Activated naive CD4-positive, alpha-beta T cell treated with anti-CD3 and anti-CD28 coated beads, Interleukin-2, amount 50 U/mL, for 72 hours (primary cell): ENCODE results near the gene PRCD. TPM values are rescaled to one million over a fixed set of nuclear protein-coding genes. Genes with fewer than 3 reads are reported as not detected.

ENCODE experiments used
- ATAC-seq, 2 donors: fragments of 150-1000 bp; cut with Tn5 transposase; 2 replicates each; pipeline ENCODE4 v1.10.0; 2021; ENCODE audit warnings: mild to moderate bottlenecking in 2 of 2, moderate library complexity in 2 of 2
- DNase-seq, 2 donors: peaks; one replicate each; pipeline ENCODE4 v3.0.0; 2021 to 2022; ENCODE audit warnings: low spot score in 2 of 2
- H3K27ac Mint-ChIP-seq, 2 donors: one replicate each; pipeline ENCODE4 v1.8.0; 2022; ENCODE audit warnings: mild to moderate bottlenecking in 2 of 2, mixed read lengths in 2 of 2
- H3K36me3 Mint-ChIP-seq, 2 donors: one replicate each; pipeline ENCODE4 v1.8.0; 2022; ENCODE audit warnings: mixed read lengths in 2 of 2
- H3K9me3 Mint-ChIP-seq, 2 donors: one replicate each; pipeline ENCODE4 v1.8.0; 2022; ENCODE audit warnings: mixed read lengths in 2 of 2
- total RNA-seq, 2 donors: library from RNA; stranded (reverse); gene quantifications; one replicate each; pipeline ENCODE4 v1.2.3, GENCODE V29; 2022

The PRCD gene
- total RNA-seq, 2 donors from 2014 or later, result not detected

DNA sequence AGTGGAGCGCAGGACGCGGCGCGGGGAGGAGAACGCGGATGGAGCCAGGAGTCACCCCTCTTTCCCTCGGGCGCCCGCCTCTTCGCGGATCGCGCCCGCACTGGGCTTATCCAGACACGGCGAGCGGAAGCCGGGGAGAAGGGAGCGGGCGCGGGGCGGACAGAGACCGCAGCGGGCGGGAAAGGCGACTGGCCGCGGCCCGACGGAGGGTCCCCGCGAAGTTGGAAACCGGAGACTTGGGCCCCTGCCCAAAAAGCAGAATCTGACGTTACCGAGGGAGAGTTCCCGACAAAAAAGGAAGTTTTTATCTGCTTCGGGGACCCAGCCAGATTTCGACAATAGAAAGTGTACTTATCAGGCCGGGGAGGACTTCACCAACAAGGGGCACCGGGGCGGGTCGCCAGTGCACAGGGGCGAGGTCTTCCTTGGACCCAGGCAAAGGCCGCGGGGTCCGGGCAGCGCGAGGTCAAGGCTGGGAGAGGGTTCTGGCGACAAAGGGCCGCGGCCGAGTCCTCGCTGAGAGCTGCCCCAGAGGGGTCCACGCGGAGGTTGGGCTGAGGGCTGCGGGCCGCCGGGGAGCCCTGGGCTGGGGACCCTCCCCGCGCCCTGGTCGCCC, 45.3 kb downstream of the PRCD start:
- DNase-seq (no peak), ATAC-seq (peak; percentile 33 to 39)
- H3K9me3 Mint-ChIP-seq, result no peaks in the 10 kb centered on the region
- no peak overlapping the region for H3K27ac Mint-ChIP-seq
- H3K36me3 Mint-ChIP-seq, result peaks cover 0 to 20% of the 10 kb centered on the region in 2 donors

DNA sequence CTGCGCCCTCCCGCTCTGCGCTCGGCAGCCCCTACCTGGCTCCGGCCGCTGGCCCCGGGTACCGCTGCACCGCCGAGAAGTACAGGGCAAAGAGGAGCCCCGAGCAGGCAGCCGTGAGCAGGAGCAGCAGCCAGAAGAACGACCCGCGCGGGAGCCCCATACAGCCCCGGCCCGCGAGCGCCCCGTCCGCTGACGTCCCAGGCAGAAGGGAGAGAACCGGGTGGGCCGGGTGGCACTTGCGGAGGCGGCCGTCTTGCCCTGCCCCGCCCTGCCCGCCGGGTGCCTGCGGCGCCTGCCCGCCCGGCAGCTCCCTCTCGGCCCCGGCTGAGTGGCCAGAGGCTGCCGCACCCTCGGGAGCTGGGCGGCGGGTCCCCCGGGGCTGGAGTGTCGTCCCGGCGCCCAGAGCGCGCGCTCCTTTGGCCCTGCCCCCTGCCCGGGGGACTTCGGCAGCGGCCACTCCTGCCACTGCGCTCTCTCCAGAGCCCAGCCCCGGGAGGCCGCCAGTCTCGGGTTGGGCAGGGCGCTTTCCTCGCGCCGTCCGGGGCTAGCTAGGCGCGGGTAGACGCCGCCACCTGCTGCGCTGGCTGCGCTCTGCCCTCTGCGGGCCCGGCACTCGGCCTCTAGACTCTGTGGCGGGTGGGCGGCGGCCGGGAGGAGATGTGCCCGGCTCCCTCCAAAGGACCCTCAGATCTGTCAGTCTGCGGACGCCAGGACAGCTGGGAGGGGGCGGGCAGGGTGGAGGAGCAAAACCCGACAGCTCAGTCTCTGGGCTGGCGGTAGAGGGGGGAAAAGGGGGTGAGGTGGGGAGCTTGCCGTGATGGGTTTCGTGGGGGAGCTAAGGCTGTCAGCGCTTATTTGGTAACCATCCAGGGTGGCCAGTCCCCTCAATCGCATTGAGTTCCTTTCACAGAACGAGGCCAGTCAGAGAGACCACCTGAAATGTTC, 46.1 kb downstream of the PRCD start, which contains the start of gene ST6GALNAC2:
Gene ST6GALNAC2 (minus strand): TSS at position 212 of the 945 bp plus-strand sequence. CDS start 52 bp downstream, at position 160.
- ATAC-seq, result peak; percentile 72 to 86
- Mint-ChIP-seq H3K27ac (no peak within 1 kb of the TSS), H3K36me3 (peaks cover 0 to 20% of the 10 kb centered on the region in 2 donors), H3K9me3 (no peaks in the 10 kb centered on the region)
- peak in 1 of 2 donors; percentile 49 for DNase-seq

DNA sequence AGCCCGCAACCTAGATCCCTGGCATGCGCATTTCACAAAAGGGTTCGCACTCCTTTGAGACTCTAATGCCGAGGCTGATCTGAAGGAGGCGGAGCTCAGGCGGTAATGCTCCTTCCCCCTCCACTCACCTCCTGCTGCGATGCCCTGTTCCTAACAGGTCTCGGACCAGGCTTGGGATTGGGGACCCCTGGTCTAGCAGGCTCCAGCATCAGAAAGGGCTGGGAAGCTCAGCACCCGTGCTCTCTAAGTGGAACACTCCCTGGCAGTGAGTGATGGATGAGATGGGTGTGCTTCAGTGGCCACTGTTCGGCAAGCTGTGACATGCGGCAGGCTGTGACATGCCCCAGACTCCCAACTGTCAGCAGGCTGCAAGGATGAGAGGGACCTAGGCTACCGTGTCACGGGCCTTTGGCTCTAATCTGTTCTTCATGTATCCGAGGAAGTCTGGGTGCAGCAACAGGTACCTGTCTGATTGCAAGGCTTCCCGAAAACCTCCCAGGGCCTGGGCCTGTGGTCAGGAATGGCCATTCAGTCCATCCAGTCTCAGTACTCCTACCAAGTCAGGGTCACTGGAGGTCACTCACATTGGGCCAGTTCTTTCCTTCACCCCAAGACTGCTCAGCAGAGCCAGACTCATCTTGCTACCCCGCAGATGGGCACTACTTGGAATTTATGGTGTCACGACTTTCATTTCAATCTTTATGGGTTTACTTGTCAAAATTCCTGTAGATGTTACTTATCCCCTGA, 47.1 kb downstream of the PRCD start:
- ATAC-seq, result no peak
- no peak overlapping the region for H3K27ac Mint-ChIP-seq

DNA sequence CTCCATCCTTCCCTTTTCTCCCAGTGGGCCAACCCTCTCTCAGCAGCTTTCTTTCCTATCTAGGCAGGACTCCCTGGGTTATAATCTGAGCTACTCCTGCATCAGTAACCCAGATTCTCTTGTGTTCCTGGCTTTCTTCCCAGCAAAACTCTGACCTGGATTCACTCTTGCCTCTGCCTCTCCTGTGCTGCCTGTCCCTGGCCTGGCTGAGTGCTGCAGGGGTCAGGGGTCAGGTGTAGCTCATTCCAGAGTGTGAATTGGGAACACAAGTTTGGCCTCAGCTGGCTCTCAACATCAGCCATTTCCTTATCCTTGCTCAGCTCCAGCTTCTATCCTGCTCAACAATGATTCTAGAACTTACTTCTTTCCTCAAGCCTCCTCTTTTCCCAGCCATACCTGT, 48.3 kb downstream of the PRCD start:
- no peak for ATAC-seq
- peaks cover 0 to 20% of the 10 kb centered on the region in 2 donors for H3K36me3 Mint-ChIP-seq

More for the DNA sequence above, 47.1 kb downstream of the PRCD start:
- H3K9me3 Mint-ChIP-seq, result no peaks in the 10 kb centered on the region
- DNase-seq, result no peak
- H3K36me3 Mint-ChIP-seq, result peaks cover 0 to 20% of the 10 kb centered on the region in 2 donors

DNA sequence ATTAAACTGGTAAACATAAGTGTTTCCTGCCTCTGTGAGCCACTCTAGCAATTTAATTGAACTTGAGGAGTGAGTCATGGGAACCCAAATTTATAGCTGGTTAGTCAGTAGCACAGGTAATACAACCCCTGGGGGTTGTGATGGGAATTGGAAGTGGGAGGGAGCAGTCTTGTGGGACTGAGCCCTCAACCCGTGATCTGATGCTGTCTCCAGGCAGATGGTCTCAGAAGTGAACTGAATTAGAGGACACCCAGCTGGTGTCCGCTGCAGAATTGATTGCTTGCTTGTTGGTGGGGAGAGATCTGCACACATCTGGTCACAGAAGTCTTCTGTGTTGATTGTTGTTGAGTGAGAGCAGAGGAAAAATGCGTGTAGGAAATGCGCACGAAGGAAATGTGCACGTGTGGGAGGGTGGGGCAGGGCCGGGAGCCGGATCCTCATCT, 53.6 kb downstream of the PRCD start:
- Mint-ChIP-seq H3K36me3 (peaks cover 0 to 10% of the 10 kb centered on the region in 2 donors), H3K27ac (no peak overlapping the region), H3K9me3 (no peaks in the 10 kb centered on the region)
- DNase-seq (no peak), ATAC-seq (no peak)

More for the DNA sequence above, 48.3 kb downstream of the PRCD start:
- H3K9me3 Mint-ChIP-seq, result no peaks in the 10 kb centered on the region
- DNase-seq, result no peak
- H3K27ac Mint-ChIP-seq, result no peak overlapping the region

DNA sequence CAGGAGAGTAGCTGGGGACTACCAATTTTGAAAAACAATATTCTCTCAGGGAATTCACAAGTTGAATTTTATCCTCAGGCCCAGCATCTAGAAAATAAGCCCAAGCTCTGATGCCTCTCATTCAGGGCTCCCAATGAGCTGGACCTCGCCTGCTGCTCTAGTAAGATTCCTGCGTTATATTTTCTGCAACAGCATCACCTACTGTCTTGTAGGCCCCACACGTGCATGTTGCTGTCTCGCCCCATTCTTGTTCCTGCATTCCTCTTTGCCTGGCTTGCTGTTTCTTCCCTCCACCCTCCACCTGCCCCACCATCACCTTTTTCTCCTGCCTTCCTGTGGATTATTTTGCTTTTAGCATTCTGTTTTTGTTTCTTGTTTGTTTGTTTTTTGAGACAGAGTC, 54.1 kb downstream of the PRCD start:
- no peak for ATAC-seq
- Mint-ChIP-seq H3K9me3 (no peaks in the 10 kb centered on the region), H3K27ac (no peak overlapping the region)

DNA sequence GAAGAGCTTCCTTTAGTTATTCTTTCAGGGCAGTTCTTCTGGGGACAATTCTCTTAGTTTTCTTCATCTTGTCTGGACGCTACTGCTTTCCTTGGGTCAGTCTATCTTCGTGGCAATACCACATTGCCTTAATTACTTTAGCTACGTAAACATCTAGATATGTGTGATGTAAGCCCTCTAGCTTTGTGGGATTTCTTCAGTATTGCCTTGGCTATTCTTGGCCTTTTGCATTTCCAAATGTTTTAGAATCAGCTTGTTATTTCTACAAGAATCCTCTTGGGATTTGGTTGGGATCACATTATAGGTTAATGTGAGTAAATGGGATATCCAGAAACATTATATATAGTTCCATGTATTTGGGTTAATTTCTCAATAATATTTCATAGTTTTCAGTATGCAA, 54.8 kb downstream of the PRCD start:
- DNase-seq, result no peak
- Mint-ChIP-seq H3K27ac (no peak overlapping the region), H3K9me3 (no peaks in the 10 kb centered on the region), H3K36me3 (peaks cover 0 to under 1% of the 10 kb centered on the region in 2 donors)
- ATAC-seq, result no peak

More for the DNA sequence above, 54.1 kb downstream of the PRCD start:
- no peak for DNase-seq
- H3K36me3 Mint-ChIP-seq, result peaks cover 0 to 6% of the 10 kb centered on the region in 2 donors

Other genes with a start within 250 kb of the PRCD start
- 1 to 10 TPM in 1 of 2 donors, under 1 TPM in 1; 0.46 to 1.8 TPM for gene QRICH2, start 231.8 kb upstream of the PRCD start, total RNA-seq
- gene PRPSAP1, start 186.1 kb upstream of the PRCD start, total RNA-seq, result 10 to 100 TPM; 17.2 to 31.2 TPM
- 10 to 100 TPM in 1 of 2 donors, 1 to 10 TPM in 1; 7.1 to 11.9 TPM for gene SPHK1, start 155.4 kb upstream of the PRCD start, total RNA-seq
- 10 to 100 TPM; 17.3 to 45.8 TPM for gene UBE2O, start 86.9 kb upstream of the PRCD start, total RNA-seq
- not detected for gene AANAT, start 72.4 kb upstream of the PRCD start, total RNA-seq
- gene RHBDF2, start 38.6 kb upstream of the PRCD start, total RNA-seq, result 10 to 100 TPM; 30.4 to 43.1 TPM
- gene CYGB, start 2.3 kb upstream of the PRCD start, total RNA-seq, result not detected
- gene ST6GALNAC2, start 45.8 kb downstream of the PRCD start, total RNA-seq, result not detected
- 1 to 10 TPM; 1.0 to 3.0 TPM for gene ST6GALNAC1, start 103.7 kb downstream of the PRCD start, total RNA-seq
- gene MXRA7, start 170.9 kb downstream of the PRCD start, total RNA-seq, result 1 to 10 TPM; 4.8 to 9.1 TPM
- 10 to 100 TPM; 82.3 to 91.0 TPM for gene JMJD6, start 186.6 kb downstream of the PRCD start, total RNA-seq
- 10 to 100 TPM; 13.9 to 30.0 TPM for gene METTL23, start 186.8 kb downstream of the PRCD start, total RNA-seq
- 100 to 1,000 TPM; 242 to 351 TPM for gene SRSF2, start 197.3 kb downstream of the PRCD start, total RNA-seq
- gene MFSD11, start 198.1 kb downstream of the PRCD start, total RNA-seq, result 10 to 100 TPM; 23.2 to 24.1 TPM